GM18868 (cell line): Measurements from ENCODE around the gene SRSF1.
"Not testable (repeated sequence)": the region's sequence is repeated elsewhere in the genome, so short reads cannot be mapped to it uniquely, and the experiment has no call there.

Experiments used
- ATAC-seq: cut with Tn5 transposase; IDR thresholded peaks from one replicate; pipeline ENCODE4 v1.9.1; 2021; ENCODE audit warnings: mild to moderate bottlenecking, moderate library complexity; ENCODE audit not compliant: unreplicated experiment

SRSF1 gene

GRCh38 chr17:57993471-57994365 is 13.3 kb downstream of the SRSF1 start:
- ATAC-seq: no peak

- no peak for ATAC-seq
These were observed 15.5 kb downstream of the SRSF1 start for GRCh38 chr17:57991537-57991936.

- ATAC-seq: no peak
These were observed 17.0 kb downstream of the SRSF1 start for GRCh38 chr17:57990037-57990436.

GRCh38 chr17:57988301-57989250 is 18.5 kb downstream of the SRSF1 start:
- peak; percentile 74 for ATAC-seq

GRCh38 chr17:57987581-57988300 is 19.3 kb downstream of the SRSF1 start, which contains the start of gene VEZF1:
Gene VEZF1 (minus strand): TSS chr17:57988254. CDS start chr17:57988111, 143 bp downstream.
- peak; percentile 55 for ATAC-seq

- peak; percentile 15 for ATAC-seq
These were observed 20.0 kb downstream of the SRSF1 start for GRCh38 chr17:57986841-57987580.

GRCh38 chr17:57985675-57985974 is 21.4 kb downstream of the SRSF1 start:
- ATAC-seq: no peak

- ATAC-seq: no peak
These were observed 21.9 kb downstream of the SRSF1 start for GRCh38 chr17:57984936-57985674.

- no peak for ATAC-seq
These were observed 22.7 kb downstream of the SRSF1 start for GRCh38 chr17:57984261-57984890.

- no peak for ATAC-seq
These were observed 23.6 kb downstream of the SRSF1 start for GRCh38 chr17:57983446-57983845.

- no peak for ATAC-seq
These were observed 24.4 kb downstream of the SRSF1 start for GRCh38 chr17:57982452-57983170.

GRCh38 chr17:57980522-57980921 is 26.5 kb downstream of the SRSF1 start:
- no peak for ATAC-seq

GRCh38 chr17:57979076-57979475 is 28.0 kb downstream of the SRSF1 start:
- ATAC-seq: no peak

GRCh38 chr17:57976594-57976993 is 30.5 kb downstream of the SRSF1 start:
- ATAC-seq: no peak

- no peak for ATAC-seq
These were observed 32.0 kb downstream of the SRSF1 start for GRCh38 chr17:57975044-57975443.

- not testable (repeated sequence) for ATAC-seq
These were observed 32.8 kb downstream of the SRSF1 start for GRCh38 chr17:57974053-57974824.

GRCh38 chr17:57972151-57972550 is 34.9 kb downstream of the SRSF1 start:
- ATAC-seq: no peak

GRCh38 chr17:57971572-57971971 is 35.5 kb downstream of the SRSF1 start:
- no peak for ATAC-seq
